HG02623 (cell line): ENCODE data around the gene MUC5B.

Source experiments
- ATAC-seq: cut with Tn5 transposase; IDR thresholded peaks from one replicate; pipeline ENCODE4 v1.9.1; 2021; ENCODE audit warnings: moderate library complexity; ENCODE audit not compliant: unreplicated experiment

MUC5B gene

GRCh38 chr11:1307998-1308742 lies 85.3 kb downstream of the MUC5B start:
- no peak for ATAC-seq

- peak; percentile 56 for ATAC-seq
Observed at GRCh38 chr11:1308743-1309497, 86.1 kb downstream of the MUC5B start.

GRCh38 chr11:1309498-1310317 lies 86.8 kb downstream of the MUC5B start, which contains the start of gene TOLLIP:
TOLLIP (minus strand) TSS chr11:1309632; CDS start chr11:1309498, 134 bp downstream.
- ATAC-seq = peak; percentile 62

- ATAC-seq = no peak
Observed at GRCh38 chr11:1310318-1310687, 87.4 kb downstream of the MUC5B start.

DNA sequence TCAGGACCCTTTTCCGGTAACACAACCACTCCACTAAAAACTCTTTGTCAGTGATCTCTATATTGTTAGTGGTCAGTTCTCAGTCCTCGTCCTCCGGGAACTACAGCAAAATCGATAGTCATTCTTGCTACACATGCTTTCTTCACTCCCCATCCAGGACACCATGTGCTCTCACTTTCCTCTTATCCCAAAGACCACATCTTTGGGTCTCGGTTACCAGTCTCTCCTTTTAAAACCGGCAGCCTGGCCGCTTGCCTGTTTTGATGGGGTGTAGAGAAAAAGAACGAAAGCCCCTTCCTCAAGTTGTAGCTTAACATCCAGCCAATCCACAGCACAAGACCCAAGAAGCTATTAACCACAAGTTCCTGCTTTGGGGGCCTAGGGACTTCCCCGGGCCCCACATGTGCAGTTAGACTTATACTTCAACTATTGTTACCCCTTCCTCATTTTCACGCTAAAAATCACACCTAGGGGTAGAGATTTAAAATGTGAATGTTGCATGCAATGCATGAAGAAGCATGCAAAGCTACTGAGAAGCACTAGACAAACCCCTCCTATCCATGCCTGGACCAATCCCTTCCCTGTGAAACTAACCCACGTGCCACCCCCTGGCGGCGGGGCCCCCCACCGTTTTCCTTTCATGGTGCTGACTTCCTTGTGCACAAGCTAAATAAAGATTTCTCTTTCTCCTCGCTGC lies 88.1 kb downstream of the MUC5B start:
- no peak for ATAC-seq
